ENCODE results near the gene C6orf89.
A peak's percentile ranks its signal among the peaks of the same experiment; 100 is the strongest.

Gene C6orf89, protein sequence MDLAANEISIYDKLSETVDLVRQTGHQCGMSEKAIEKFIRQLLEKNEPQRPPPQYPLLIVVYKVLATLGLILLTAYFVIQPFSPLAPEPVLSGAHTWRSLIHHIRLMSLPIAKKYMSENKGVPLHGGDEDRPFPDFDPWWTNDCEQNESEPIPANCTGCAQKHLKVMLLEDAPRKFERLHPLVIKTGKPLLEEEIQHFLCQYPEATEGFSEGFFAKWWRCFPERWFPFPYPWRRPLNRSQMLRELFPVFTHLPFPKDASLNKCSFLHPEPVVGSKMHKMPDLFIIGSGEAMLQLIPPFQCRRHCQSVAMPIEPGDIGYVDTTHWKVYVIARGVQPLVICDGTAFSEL

DNA sequence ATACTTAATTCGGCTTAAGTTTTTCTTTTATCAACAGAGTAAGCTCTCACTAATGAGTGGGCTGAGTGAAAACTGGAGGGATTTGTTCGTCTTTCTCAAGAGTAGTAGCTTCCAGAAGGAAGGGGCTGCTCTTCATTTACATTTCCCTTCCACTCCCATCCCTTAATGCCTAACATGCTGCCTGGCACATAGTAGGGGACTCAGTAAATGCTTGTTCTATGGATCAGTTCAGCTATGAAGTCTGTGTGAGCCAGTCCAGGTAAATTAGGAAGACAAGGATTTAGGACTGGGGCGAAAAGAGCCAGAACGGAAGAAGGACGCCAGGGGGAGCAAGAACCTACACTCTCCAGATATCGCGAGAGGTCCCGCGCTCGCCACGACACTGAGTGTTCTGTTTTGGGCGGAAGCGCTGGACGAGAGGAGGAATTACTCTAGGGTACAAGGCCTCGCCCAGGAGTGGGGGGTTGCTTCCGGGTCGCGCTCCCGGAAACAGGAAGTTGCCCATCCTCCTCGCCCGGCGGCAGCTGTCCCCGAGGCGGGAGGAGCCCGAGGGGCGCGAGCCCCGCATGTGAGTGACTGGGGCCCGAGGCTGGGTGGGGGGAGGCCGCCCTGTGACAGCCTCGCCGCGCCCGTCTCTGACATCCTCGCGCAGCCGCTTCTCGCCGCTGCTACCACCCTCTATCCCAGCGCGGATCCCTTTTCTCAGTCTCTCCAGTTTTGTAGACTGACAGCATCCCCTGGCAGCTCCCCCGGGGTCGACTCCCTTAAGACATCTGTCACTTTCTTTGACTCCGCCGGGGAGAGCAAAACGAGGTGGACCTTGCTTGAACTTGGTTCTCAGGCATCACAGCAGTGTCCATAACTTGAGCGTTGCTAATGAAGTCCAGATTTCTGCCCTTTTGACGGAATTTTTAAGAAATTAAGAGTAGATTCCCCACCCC lies at the start of gene C6orf89:
C6orf89 (plus strand) TSS at position 492 of the 941 bp plus-strand sequence. CDS start 13,493 bp downstream, outside the sequence.
- DNase-seq (ENCODE audit: low spot score): peak; percentile 99

DNA sequence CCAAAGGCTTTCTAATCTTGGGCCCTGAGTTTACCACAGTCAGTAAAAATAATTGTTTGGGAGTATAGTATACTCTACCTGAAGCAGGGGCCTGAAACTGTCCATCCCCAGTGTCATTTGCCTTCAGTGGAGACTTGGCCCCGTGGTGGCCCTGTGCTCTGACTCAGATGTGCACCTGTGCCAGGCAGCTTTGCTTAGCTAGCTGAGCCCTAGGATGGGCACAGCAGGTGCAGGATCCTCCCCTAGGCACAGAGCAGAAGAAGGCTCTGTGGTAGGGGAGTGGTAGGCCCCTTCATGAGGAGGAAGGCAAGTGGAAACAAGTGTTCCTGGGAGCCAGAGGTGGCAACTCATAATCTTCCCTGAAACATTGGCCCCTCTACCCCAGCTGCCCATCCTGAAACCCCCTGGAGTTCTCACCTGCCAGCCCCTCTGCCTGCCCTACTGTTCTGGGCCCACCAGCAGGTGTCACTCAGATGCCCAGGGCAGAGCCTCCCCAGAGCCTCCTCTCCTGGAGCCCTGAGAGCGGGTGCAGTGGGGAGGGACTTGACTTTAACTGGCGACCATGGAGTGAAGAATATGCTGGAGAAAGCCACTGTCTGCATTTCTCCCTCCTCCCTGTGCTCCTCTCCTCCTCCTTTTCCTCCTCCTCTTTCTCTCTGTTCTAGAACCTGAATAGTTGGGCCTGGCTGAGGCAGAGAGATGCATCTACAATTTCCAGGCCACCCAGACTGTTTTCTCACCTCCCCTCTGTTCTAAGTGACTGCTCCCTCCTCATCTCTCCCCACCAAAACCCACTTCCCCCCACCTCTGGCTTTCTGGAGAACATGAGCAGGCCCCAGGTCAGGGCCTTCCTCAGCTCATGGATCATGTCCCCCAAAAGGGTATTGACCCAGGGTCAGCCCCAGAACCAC lies 49.4 kb upstream of the C6orf89 start:
- no peak for DNase-seq (ENCODE audit: low spot score)

DNA sequence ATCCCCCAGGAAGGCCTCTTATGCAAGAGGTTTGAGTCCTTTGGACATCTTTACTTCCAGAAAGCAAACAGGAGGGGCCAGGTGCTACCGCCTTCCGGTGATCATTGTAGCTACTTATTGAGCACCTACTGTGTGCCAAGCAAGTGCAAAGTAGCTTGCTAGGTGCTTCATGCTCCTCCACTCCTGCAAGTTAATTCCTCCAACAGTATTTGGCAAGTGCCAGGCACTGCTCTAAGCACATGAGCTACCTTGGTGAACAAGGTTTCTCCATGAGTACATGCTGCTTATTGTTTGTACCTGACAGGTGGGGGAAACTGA lies 48.8 kb upstream of the C6orf89 start:
- no peak for DNase-seq (ENCODE audit: low spot score)

DNA sequence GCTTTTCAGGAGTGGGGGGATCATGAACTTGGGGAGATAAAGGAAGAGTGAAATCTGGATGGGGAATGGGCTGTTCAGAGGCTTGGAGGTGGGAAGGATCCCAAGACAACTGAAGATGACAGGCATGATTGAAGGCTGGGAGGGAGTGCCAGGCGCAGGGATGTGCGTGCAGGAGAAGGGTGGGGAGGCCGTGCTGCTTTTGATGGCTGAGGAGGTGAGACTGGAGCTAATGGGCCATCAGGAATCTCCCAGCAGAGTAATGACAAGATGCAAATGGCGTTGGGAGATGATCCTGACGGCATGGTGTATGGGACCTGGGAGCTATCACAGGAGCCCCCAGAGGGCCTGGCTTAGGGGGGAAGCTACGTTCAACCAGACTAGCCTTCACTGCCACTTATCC lies 48.1 kb upstream of the C6orf89 start:
- no peak for DNase-seq (ENCODE audit: low spot score)

DNA sequence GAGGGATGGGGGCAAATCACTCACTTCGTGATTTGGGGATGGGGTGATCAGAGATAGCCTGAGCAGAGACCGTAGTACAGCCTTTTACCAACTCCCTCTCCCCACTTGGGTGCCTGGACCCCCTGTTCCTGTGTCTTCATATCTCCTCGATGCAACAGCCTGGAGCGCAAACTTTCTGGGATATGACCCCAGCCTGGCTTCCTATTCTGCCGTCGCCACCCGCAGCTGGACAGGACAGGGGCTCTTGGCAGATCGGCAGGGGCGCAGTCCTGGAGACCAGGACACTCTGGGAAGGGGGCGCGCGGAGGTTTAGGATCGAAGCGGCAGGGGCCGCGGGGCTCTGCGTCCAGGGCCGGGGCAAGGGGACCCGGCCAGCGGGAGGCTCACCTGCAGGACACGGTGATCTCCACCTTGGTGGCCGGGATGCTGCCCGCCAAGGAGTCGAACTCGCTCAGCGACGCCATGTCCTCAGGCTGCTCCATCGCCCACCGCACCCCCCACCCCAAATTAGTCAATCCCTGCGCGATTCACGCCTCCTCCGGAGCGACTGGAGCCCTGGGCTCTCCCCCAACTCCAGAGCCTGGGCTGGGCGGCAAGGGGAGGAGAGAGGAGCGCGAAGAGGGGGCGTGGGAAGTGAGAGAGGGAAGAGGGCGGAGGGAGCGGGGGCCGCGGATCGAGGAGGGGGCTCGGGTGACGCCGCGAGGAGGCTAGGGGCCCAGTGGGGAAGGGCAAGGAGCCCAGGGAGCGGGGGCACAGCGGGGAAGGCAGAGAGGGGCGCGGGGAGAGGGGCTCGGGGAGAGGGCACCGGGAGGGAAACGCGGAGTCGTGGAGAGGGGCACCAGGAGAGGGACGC lies 46.6 kb upstream of the C6orf89 start, which contains the start of gene CPNE5:
CPNE5 (minus strand) TSS at position 549 of the 853 bp plus-strand sequence; CDS start at position 482, 67 bp downstream.
- DNase-seq (ENCODE audit: low spot score): no peak

DNA sequence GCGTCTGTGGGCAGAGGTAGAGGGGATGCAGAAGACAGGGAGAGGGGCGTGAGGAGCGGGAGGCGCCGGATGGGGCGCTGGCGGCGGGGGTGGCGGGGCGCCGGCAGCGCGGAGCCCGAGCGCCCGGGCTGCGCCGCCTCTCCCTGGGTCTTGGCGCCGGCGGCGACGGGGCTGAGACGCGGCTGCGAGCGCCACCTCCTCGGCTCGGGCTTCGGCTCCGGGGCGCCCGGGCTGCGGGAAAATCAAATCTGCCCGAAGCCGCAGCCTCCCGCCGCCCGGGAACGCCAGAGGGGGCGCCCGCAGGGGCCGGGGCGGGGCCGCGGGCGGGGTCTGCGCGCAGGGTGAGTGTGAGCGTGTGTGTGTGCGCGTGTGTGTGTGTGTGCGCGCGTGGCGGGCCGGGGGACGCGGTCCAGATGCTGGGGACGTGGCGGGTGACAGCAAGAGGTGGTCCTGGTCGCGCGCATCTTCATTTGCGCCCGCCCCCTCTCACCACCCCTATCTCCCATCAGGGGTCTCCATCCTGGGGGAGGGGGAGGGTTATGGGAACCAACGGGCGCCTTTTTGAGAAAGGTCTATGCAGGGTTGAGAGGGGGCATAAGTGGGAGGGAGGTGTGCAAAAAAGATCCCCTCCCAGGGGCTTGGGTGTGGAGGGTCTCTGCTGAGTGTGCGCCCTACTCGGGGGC lies 45.9 kb upstream of the C6orf89 start:
- DNase-seq (ENCODE audit: low spot score): no peak

DNA sequence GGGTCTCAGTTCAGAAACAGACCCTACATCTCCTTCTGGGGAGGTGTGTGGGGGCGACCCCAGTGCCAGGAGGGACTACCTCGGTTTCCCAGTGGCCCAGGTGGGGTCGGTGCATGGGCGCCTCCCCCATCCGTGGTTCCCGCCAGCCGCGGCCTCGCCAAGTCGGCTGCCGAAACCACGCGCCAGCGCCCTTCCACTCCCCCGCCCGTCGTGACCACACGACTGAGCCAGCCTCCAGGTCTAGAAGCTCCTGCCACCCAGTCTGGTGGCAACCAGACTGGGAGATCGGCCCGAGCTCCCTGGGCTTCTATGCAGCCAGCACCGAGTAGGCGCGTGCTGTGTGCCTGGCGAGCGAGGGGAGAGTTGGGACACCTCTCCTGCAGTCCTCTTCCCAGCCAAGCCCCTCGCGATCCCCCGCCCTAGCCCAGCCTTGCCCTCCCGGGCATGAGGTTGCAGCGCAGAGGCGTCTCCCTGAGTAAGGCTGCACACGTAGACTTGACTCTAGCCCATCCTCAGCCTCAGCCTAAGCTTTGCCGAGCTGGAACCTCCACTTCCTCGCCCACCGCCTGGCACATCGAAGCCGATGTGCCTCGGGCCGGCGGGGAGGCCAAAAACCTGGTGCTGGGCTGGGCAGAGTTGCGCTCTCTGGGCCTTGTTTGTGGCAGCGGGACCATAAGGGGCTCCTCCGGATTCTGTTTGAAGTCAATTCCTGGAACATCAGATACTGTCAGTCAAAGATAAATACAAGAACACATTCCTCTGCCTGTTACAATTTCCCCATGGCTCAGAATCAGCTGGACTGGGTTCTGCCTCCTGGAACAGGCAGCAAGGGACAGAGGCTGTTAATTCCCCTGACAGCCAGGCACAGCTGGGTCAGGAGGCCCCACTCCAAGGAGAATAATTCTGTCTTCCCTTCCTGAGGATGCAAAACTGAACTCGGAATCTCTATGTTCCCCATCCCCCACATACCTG lies 45.0 kb upstream of the C6orf89 start:
- DNase-seq (ENCODE audit: low spot score): no peak

DNA sequence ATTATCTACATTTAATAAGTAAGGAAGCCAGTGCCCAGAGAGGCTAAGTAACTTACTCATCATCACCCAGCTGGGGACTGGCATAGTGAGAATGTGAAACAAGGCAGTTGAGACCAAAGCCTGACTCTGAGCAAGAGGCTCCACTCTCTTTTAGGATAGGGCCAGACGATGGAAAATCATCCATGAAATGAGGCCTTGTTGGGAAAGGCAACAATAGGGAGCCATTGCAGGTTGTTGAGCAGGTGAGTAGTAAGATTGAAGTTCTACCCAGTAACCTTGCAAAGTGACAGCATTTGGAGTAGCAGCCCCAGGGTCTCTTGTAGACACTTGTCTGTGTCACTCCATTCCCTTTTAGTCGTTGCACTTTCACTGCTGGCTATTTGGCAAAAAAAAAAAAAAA lies 44.0 kb upstream of the C6orf89 start:
- DNase-seq (ENCODE audit: low spot score): no peak

DNA sequence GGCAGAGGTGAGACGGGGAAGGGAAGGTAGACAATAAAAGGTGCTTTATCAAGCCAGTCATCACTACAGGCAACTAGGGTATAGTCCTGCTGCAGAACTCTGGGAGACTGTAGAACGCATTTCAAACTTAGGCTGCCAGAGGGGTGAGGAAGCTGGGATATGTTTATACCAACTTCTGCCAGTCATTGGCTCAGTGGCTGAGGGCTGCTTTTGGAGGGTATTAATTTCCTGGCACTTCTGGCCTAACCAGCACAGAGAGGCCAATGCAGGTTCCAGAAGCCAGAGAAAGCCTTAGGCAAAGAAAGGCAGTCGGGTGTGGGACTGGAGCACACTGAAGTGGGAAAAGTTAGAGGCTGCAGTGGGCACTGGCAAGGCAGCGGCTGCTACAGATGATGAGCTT lies 42.6 kb upstream of the C6orf89 start:
- no peak for DNase-seq (ENCODE audit: low spot score)

DNA sequence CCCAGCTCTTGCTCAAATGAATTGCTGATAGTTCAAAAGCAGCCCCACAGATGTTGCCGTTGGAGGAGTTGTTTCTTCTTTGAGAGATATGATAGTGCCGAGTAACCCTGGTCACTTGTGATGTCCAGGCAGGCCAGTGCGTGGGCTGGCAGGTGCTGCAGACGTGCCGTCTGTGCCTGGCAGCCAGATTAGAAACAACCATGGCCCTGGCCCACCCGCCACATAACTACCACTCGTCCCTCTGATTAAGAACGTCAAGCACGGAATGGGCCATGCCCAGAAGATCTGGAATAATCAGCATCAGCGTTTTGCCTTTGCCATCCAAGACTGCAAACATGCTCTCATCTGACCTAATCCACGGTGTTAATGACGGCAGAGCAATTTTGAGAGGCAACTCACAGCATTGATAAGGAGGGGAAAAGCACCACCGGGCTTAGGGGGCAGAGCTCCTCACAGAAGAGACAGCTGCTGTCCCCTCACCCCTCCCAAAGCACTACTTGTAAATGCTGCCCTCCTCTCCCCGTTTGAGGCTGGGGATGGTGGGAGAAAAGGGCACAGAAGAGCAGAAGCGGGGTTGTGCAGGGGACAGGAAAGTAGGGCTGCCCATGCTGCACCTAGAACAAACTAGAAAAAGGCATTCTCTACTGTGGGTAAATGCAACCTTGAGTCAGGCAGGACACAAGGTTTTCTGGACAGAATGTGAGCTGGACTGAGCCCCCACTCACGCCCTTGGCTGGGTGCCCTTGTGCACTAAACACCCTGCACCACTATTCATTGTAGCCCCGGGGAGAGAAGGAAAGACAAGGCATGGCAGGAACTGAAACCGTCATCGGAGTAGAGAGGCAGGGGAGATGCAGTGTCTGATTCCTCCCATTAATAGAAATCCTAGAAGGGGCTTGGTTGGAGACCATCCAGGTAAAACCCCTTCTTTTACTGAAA lies 41.3 kb upstream of the C6orf89 start:
- no peak for DNase-seq (ENCODE audit: low spot score)

DNA sequence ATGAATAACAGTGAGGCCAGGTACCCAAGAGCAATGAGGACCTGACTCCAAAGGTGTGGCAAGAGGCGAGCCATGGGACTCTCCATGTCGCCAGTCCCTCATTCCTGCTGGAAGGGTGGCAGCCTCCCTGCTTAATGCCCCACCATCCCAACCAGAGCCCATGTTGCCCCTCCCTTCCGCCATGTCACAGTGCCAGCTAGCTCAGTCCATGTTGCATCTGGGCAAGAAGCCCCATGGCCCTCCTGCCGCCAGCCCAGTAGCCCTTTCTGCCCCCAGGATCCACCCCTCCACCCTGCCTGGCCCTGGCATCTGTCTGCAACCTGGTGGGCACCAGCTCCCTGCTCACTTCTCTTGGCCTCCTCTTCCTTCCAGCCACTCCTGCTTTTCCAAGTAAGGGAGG lies 40.5 kb upstream of the C6orf89 start:
- DNase-seq (ENCODE audit: low spot score): no peak

DNA sequence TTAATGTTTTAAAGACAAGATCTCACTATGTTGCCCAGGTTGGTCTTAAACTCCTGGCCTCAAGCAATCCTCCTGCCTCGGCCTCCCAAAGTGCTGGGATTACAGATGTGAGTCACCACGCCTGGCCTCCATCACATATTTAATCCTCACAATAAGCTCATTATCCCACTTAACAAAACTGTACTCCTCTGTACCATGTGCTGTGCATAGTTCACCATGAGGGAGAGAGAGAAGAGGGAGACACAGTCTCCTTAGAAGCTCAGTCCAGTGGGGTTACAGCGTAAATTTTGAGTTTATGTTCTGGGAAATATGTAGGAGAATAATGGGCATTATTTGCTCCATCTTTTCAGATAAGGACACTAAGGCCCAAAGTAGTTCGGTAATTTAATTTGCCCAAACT lies 38.6 kb upstream of the C6orf89 start:
- no peak for DNase-seq (ENCODE audit: low spot score)

DNA sequence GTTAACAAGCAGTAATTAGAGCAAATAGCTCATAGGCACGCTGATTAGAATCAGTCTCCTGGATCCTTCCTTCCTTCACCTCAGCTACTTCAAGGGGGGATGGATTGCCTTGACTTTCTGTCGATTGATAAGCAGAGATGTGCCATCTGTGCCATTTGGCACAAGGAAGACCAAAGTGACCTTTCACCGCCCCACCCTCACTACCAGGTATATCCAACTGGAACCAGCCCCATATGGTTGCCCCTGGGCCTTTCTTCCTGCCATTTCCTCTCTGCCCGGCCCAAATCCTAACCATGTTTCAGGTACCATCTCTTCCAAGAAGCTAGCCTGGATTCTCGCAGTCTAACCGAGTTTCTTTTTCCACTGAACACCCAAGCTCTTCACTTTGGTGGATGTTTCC lies 37.8 kb upstream of the C6orf89 start:
- DNase-seq (ENCODE audit: low spot score): no peak

DNA sequence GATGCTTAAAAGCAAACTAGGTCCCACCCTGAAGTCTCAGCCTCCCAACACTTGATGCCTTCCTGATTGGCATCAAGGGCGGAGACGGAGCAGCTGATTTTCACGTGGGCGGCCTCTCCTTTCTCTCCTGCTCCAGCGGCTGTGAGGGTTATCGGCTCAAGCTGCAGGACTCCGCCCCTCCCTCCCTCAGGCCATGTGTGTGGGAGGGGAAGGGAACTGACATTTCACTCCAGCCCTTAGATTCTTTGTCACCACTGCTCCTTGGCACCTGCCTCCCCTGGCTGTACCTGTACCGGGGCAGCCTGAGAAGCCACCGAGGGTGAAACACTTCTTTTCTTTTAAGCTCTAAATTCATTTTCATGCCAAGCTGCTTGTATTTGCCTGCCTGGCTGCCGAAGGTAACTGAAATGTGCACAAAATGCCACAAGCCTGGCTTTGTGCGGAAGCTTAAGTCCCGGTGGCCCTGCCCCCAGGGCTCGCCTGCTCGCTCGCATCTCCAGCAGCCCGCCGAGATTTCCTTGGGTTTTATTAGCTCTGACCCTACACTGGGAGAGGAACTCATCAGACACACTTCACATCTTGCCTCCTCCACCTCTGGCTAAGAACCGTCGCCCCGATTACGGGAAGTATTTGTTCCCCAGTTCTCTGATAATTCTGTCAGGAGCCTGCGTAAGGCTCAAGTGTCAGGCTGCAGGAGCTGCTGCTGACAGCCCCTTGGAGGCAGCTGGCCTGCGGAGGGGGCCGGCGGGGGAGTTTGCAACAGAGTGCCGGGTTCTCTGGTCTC lies 36.9 kb upstream of the C6orf89 start:
- peak; percentile 50 for DNase-seq (ENCODE audit: low spot score)

DNA sequence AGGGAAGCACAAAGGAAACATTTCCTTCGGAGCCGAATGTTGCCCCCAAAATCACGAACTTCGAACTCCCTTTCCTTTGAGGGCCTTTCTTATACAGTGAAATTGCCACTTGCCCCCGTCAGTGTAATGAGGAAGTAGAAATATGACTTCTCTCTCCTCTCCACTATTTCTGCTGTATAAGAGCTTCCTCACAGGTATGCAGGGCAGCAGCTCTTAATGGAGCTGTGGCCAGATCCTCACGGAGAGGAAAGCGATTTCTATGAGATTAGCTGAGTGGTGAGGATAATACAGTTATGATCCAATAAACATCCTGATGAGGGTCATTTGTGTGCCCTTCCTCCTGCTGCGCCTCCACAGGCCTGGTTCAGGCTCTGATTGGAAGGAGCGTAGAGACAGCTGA lies 35.7 kb upstream of the C6orf89 start:
- DNase-seq (ENCODE audit: low spot score): no peak

DNA sequence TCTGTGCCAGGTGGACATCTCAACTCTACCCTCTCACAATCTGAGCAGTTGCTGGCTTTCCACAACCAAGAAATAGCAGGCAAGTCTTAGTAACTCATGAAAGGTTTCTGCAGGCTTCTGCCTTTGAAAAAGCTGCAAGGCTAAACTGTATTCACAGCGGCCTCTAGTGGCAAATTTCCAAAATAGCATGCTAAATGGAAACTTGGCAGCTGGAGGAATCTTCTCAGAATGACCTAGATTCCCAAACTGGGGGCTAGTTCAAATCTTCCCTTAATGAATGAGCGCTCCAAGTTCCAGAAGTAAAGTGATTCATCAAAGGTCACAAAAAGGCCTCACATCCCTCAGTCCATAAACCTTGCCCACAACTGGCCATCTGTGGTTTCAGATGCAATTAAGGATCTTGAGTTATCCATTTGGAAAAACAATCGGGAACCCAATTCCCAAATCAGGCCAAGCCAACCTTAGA lies 34.6 kb upstream of the C6orf89 start:
- peak; percentile 89 for DNase-seq (ENCODE audit: low spot score)

DNA sequence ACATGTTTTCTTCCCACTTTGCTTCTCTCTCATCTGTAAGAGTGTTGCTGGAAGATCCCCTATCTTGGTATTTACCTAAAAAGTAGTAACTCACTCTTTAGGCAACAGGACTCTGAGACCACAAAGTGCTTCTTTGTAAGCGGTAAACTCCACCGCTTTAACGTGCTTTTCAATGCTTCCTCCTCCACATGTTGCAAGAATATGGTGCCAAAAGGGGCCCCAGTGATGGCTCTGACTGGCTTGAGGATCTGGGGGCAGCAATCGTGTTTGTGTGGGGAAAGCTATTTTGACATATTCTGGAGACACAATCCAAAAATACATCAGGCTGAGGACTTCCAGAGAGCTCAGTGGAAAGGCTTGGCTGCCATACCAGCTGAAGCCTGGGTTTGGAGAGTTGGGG lies 34.1 kb upstream of the C6orf89 start:
- DNase-seq (ENCODE audit: low spot score): no peak
